Measurements from ENCODE around the gene FRYL.

- TF ChIP-seq CTCF (conservative IDR thresholded peaks at IDR 0.05 in 1 of 2, IDR thresholded peaks at IDR 0.05 in 1 of 2; ENCODE audit: low read depth in 1 of 2, low read length in 2 of 2) (no peak), EZH2 (IDR thresholded peaks at IDR 0.05; ENCODE audit: low read length, missing control alignments) (no peak)
These were observed 111.6 kb downstream of the FRYL start for GRCh38 chr4:48668254-48669017.

All from fibroblast of lung (primary cell).